Smooth muscle cell (in vitro differentiated cells): Measurements from ENCODE around the gene APOO. TPM values are rescaled to one million over a fixed set of nuclear protein-coding genes. Genes with fewer than 3 reads are reported as not detected.
"Not testable (repeated sequence)": the region's sequence is repeated elsewhere in the genome, so short reads cannot be mapped to it uniquely, and the experiment has no call there.

Experiments used
- DNase-seq: peaks from one replicate; lab custom pipeline; 2025; ENCODE audit not compliant: unreplicated experiment; lab: John Stamatoyannopoulos, UW
- H2AFZ ChIP-seq: fragments of 200-600 bp; sonication (generic); 2 replicates; pipeline ENCODE4 v1.6.0; 2016; ENCODE audit warnings: antibody characterized with exemption, low read depth, mild to moderate bottlenecking
- H3F3A ChIP-seq: fragments of 200-600 bp; sonication (generic); 2 replicates; pipeline ENCODE4 v1.6.0; 2017; ENCODE audit warnings: antibody characterized with exemption, low read depth
- H3K27ac ChIP-seq: fragments of 200-600 bp; sonication (generic); 2 replicates; pipeline ENCODE4 v1.5.1; 2016; ENCODE audit warnings: low read depth, mild to moderate bottlenecking
- H3K27me3 ChIP-seq: fragments of 200-600 bp; sonication (generic); 2 replicates; pipeline ENCODE4 v1.6.1; 2016; ENCODE audit warnings: low read depth, mild to moderate bottlenecking
- H3K36me3 ChIP-seq: fragments of 200-600 bp; sonication (generic); 2 replicates; pipeline ENCODE4 v1.5.1; 2016; ENCODE audit warnings: low read depth
- H3K4me1 ChIP-seq: fragments of 200-600 bp; sonication (generic); 2 replicates; pipeline ENCODE4 v1.5.1; 2016; ENCODE audit warnings: low read depth
- H3K4me2 ChIP-seq: fragments of 200-600 bp; sonication (generic); 2 replicates; pipeline ENCODE4 v1.6.0; 2016; ENCODE audit warnings: mild to moderate bottlenecking
- H3K4me3 ChIP-seq: fragments of 200-600 bp; sonication (generic); 2 replicates; pipeline ENCODE4 v1.5.1; 2016; ENCODE audit warnings: mild to moderate bottlenecking
- H3K79me2 ChIP-seq: fragments of 200-600 bp; sonication (generic); 2 replicates; pipeline ENCODE4 v1.6.0; 2016; ENCODE audit warnings: low read depth, mild to moderate bottlenecking
- H3K9ac ChIP-seq: fragments of 200-600 bp; sonication (generic); 2 replicates; pipeline ENCODE4 v1.6.0; 2016; ENCODE audit warnings: low read depth
- H3K9me3 ChIP-seq: fragments of 200-600 bp; sonication (generic); replicated peaks from 2 replicates; pipeline ENCODE4 v1.5.1; 2016; ENCODE audit warnings: low read depth
- H4K20me1 ChIP-seq: fragments of 200-600 bp; sonication (generic); 2 replicates; pipeline ENCODE4 v1.6.0; 2016; ENCODE audit warnings: low read depth
- WGBS: methylation state at CpG from one replicate; pipeline ENCODE4 v1.1.7; 2016; ENCODE audit warnings: low lambda C conversion rate; 5-methylcytosine and 5-hydroxymethylcytosine counted together
- polyA plus RNA-seq: library from polyadenylated mRNA; unstranded; fragments of >200 nt; fragmentation: Nextera tagmentation; extraction: Ambion mirVana; gene quantifications from 2 replicates; pipeline ENCODE4 v1.2.1, GENCODE V29; 2016
- total RNA-seq: library from RNA; depleted of rRNA; stranded (reverse); fragments of >200 nt; gene quantifications from 2 replicates; pipeline ENCODE4 v1.2.3, GENCODE V29; 2014
- TF ChIP-seq, protein P1 (sequence below): fragments of 200-600 bp; sonication (generic); IDR thresholded peaks from 2 replicates; pipeline ENCODE4 v1.5.1; 2017; ENCODE audit warnings: borderline replicate concordance, mild to moderate bottlenecking, antibody characterized with exemption; ENCODE audit not compliant: insufficient read depth, poor library complexity, severe bottlenecking

Gene APOO
- total and polyA plus RNA-seq, 2 experiments from 2014 or later: 38.7 to 54.3 TPM

DNA sequence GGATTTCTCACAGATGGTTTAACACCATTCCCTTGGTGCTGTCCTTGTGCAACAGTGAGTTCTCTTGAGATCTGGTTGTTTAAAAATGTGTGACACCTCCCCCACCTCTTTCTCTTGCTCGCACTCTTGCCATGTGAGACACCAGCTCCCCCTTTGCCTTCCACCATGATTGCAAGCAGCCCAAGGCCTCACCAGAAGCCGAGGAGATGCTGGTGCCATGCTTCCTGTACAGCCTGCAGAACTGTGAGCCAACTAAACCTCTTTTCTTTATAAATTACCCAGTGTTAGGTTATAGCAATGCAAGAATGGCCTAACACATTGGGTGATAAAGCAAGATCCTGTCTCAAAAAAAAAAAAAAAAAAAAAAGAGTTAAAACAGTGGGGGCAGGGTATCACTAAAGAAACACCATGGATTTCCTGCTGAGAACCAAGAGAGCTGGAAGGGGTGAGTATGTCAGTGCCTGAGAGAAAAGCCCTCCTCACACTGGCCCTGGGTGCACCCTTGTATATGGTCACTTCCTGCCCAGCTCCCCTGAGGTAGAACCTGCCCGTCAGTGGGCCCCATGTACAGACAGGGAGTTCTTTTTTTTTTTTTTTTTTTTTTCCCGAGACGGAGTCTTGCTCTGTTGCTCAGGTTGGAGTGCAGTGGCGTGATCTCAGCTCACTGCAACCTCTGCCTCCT lies 46.4 kb downstream of the APOO start:
- DNase-seq: no peak
- H3K36me3 ChIP-seq: no peaks in the 10 kb centered on the region
- H3K4me1 ChIP-seq: no peaks in the 10 kb centered on the region
- 95% methylated on average over 6 of the region's 6 CpGs for WGBS
- TF ChIP-seq, protein P1, sequence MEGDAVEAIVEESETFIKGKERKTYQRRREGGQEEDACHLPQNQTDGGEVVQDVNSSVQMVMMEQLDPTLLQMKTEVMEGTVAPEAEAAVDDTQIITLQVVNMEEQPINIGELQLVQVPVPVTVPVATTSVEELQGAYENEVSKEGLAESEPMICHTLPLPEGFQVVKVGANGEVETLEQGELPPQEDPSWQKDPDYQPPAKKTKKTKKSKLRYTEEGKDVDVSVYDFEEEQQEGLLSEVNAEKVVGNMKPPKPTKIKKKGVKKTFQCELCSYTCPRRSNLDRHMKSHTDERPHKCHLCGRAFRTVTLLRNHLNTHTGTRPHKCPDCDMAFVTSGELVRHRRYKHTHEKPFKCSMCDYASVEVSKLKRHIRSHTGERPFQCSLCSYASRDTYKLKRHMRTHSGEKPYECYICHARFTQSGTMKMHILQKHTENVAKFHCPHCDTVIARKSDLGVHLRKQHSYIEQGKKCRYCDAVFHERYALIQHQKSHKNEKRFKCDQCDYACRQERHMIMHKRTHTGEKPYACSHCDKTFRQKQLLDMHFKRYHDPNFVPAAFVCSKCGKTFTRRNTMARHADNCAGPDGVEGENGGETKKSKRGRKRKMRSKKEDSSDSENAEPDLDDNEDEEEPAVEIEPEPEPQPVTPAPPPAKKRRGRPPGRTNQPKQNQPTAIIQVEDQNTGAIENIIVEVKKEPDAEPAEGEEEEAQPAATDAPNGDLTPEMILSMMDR: no peak
- H3K79me2 ChIP-seq: no peaks in the 10 kb centered on the region
- no peak overlapping the region for H3K4me3 ChIP-seq
- no peak overlapping the region for H3K4me2 ChIP-seq
- H3F3A ChIP-seq: no peaks in the 10 kb centered on the region
- H3K9ac ChIP-seq: no peak overlapping the region
- no peak overlapping the region for H2AFZ ChIP-seq
- H3K9me3 ChIP-seq: no peaks in the 10 kb centered on the region
- no peaks in the 10 kb centered on the region for H4K20me1 ChIP-seq
- no peak overlapping the region for H3K27ac ChIP-seq
- H3K27me3 ChIP-seq: no peaks in the 10 kb centered on the region

DNA sequence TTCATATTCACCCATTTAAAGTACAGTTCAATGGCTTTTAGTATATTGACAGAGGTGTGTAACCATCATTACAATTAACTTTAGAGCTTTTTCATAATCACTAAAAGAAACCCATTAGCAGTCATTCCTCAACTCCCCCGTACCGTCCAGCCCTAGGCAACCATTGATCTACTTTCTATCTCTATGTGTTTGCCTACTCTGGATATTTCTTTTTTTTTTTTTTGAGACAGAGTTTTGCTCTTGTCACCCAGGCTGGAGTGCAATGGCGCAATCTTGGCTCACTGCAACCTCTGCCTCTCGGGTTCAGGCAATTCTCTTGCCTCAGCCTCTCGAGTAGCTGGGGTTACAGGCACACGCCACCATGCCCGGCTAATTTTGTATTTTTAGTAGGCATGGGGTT lies 48.5 kb downstream of the APOO start:
- H2AFZ ChIP-seq, H3K27ac ChIP-seq, H3K27me3 ChIP-seq, H3K79me2 ChIP-seq, H3F3A ChIP-seq, DNase-seq, H3K9ac ChIP-seq, H3K9me3 ChIP-seq, H3K36me3 ChIP-seq, H3K4me2 ChIP-seq, H3K4me1 ChIP-seq, H4K20me1 ChIP-seq, H3K4me3 ChIP-seq: not testable (repeated sequence)
- 99% methylated on average over 7 of the region's 7 CpGs for WGBS

DNA sequence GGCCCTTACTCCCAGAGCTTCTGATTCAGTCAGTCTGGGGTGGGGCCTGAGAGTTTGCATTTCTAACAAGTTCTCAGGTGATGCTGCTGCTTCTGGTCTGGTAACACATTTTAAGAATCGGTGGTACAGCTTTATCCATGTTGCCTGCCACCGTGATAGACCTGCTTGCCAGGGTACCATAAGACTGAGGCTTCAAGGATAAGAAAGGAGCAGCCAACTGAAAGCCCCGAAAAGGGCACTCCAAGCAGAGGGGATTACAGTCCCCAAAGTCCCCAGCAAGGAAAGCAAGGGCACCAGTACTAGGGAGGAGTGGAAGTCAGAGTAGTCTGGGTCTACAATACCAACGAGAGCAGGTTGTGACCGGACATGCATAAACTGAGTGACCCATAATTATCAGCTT lies 49.8 kb downstream of the APOO start:
- no peaks in the 10 kb centered on the region for H3K36me3 ChIP-seq
- H3K4me3 ChIP-seq: no peak overlapping the region
- H3K4me1 ChIP-seq: no peaks in the 10 kb centered on the region
- no peaks in the 10 kb centered on the region for H3F3A ChIP-seq
- 94% methylated on average over 5 of the region's 5 CpGs for WGBS
- no peaks in the 10 kb centered on the region for H4K20me1 ChIP-seq
- H3K27me3 ChIP-seq: no peaks in the 10 kb centered on the region
- H3K79me2 ChIP-seq: no peaks in the 10 kb centered on the region
- H3K27ac ChIP-seq: no peak overlapping the region
- DNase-seq: no peak
- H3K9me3 ChIP-seq: no peaks in the 10 kb centered on the region
- TF ChIP-seq, protein P1: no peak
- H3K9ac ChIP-seq: no peak overlapping the region
- no peak overlapping the region for H2AFZ ChIP-seq
- no peak overlapping the region for H3K4me2 ChIP-seq

DNA sequence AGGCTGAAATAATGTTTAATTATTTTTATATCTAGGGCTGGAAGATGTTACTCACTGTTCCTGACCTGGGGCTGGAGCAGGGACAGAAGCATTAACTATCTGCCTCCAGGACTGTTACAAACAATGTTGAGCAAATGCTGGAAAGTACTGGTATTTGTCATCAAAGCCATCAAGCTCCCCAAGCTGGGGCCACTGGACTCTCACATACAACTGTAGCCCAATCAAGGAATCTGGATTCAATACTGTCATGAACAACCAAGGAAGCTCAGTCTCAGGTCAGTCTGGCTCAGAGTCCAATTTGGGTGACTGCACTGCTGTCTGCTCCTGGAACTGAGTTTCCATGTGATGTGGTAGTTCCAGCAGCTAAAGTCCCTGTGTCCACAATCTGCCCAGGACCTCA lies 50.4 kb downstream of the APOO start:
- no peak for DNase-seq
- no peaks in the 10 kb centered on the region for H3K36me3 ChIP-seq
- no peaks in the 10 kb centered on the region for H3K79me2 ChIP-seq
- TF ChIP-seq, protein P1: no peak
- no peaks in the 10 kb centered on the region for H3K9me3 ChIP-seq
- H3K9ac ChIP-seq: no peak overlapping the region
- no peak overlapping the region for H2AFZ ChIP-seq
- H3K4me2 ChIP-seq: no peak overlapping the region
- H3K4me1 ChIP-seq: no peaks in the 10 kb centered on the region
- no peak overlapping the region for H3K4me3 ChIP-seq
- no peaks in the 10 kb centered on the region for H4K20me1 ChIP-seq
- H3K27me3 ChIP-seq: no peaks in the 10 kb centered on the region
- H3K27ac ChIP-seq: no peak overlapping the region
- no peaks in the 10 kb centered on the region for H3F3A ChIP-seq
